Measurements from ENCODE around the gene INTS1.

DNA sequence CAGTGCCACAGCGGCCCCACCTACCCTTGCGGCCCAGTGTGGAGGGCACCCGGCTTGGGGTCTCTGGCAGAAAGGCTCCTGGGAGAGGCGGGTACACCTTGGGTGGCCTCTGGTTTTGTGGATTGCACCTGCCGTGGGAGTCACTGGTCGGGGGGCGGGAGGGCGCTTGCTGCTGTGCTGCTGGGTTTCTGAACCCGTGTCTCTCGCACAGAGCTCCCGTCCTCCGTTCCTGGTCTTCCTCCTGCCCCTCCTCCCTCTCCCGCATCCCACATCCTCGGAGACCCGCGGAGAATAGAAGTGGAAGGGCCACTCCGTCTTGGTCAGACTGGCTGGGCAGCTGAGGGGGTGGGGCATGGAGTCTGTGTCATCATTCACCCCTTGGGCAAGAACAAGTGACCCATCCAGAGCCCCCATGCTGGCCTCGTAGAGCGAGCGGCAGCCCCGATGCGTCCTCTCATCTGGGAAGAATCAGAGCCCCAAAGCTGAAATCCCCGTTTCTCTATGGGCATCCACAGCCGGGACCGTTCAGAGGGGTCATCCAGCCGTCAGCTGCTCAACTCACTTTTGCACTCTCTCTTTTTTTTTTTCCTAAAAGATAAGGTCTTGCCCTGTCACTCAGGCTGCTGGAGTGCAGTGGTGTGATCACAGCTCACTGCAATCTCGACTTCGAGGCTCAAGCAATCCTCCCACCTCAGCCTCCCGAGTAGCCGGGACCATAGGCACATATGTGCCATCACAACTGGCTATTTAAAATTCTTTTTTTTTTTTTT lies 30.3 kb upstream of the INTS1 start:
- no peak for TF ChIP-seq POLR2A (IDR thresholded peaks at IDR 0.05; ENCODE audit: low read depth, low read length)
- no peak for TF ChIP-seq TAF1 (IDR thresholded peaks at IDR 0.05; ENCODE audit: borderline replicate concordance, low read depth, low read length)

All from GM12892 (cell line).